Right cardiac atrium (tissue), 5 donors: ENCODE results near the gene BEST2. TPM values are rescaled to one million over a fixed set of nuclear protein-coding genes. Genes with fewer than 3 reads are reported as not detected.

Experiments
- ATAC-seq, 2 donors: fragments of 200-7000 bp; cut with Tn5 transposase; one replicate each; pipeline versions ENCODE4 v1.8.0 to v1.9.1; 2020; ENCODE audit warnings: moderate library complexity in 2 of 2, mild to moderate bottlenecking in 1 of 2
- DNase-seq, 3 donors: peaks; one replicate each; pipeline ENCODE4 v3.0.0-alpha.2; 2020
- H3K27ac ChIP-seq: one replicate; pipeline ENCODE4 v1.5.1; 2013; ENCODE audit warnings: mild to moderate bottlenecking, low read length, control low read depth, moderate library complexity
- H3K27me3 ChIP-seq: one replicate; pipeline ENCODE4 v1.6.1; 2013; ENCODE audit not compliant: control insufficient read depth, insufficient read depth
- H3K4me1 ChIP-seq: one replicate; pipeline ENCODE4 v1.6.1; 2013; ENCODE audit warnings: low read length; ENCODE audit not compliant: control insufficient read depth, insufficient read depth
- H3K4me3 ChIP-seq: one replicate; pipeline ENCODE4 v1.5.1; 2013; ENCODE audit warnings: low read length, control low read depth
- H3K9me3 ChIP-seq: one replicate; pipeline ENCODE4 v1.6.1; 2013; ENCODE audit warnings: low read length; ENCODE audit not compliant: control insufficient read depth
- WGBS: extraction: QIAGEN DNeasy Blood & Tissue Kit; methylation state at CpG from one replicate; pipeline ENCODE4 v1.1.7; 2013; 5-methylcytosine and 5-hydroxymethylcytosine counted together
- intact Hi-C, 4 donors: fragments of 100-400 bp; cut with DNase I; formaldehyde crosslinking; loops; one replicate each; pipeline versions ENCODE4 v1.11.0 to v1.14.0; 2022 to 2023
- polyA plus RNA-seq: library from polyadenylated mRNA; stranded (reverse); fragments of 200-250 nt; gene quantifications from one replicate; pipeline ENCODE4 v1.2.3, GENCODE V29; 2013
- total RNA-seq, 4 donors: library from RNA; stranded (reverse); fragmentation: NEBNext Ultra II Directional; extraction: Animal tissue kit (Norgen Biotek cat#: 25700); gene quantifications; one replicate each; pipeline ENCODE4 v1.2.1, GENCODE V29; 2021
- donor health status: healthy with polysubstance abuse.
- donor health status: DM: no; HTN: yes; CAD: no.
- donor health status: DM: no; HTN: no; CAD: no.
- donor health status: DM: no; HTN: yes; CAD: no; lungs with severe emphysema.
- donor health status: DM: yes; HTN: yes; CAD: no.

Gene BEST2
- total and polyA plus RNA-seq, 5 donors, result not detected

DNA sequence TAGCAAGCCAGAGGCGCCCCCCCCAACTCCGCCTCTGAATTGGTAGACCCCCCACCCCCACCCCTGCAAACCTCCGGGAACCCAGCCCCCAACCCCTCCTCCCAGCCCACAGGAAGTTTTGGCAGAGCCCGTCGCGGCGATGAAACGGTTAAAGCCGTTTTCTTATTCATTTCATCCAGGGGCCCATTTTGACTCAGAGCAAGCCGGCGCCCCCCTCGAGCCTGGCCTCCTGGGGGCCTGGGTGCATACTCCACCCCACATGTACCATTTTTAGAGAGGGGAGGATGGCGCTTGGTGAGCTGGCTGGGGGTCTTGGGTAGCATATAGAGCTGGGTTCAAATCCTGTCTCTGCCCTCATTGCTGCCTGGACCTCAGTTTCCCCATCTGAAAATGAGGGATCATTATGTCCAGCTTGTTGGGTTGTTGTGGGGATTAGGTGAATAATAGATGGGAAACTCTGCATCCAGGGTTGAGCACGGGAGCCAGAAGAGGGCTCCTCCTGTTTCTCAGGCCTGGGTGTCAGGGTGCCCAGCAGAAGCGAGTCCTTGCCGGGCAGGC, 31.8 kb downstream of the BEST2 start:
- H3K27me3 ChIP-seq, result no peaks in the 10 kb centered on the region
- peak overlapping the region; percentile 95 for H3K27ac ChIP-seq
- ATAC-seq, result no peak
- H3K9me3 ChIP-seq, result no peaks in the 10 kb centered on the region
- peaks cover 3% of the 10 kb centered on the region for H3K4me1 ChIP-seq
- H3K4me3 ChIP-seq, result peak overlapping the region; percentile 38
- 11% methylated on average over 16 of the region's 16 CpGs for WGBS
- no peak for DNase-seq
- intact Hi-C loops, result no loop called here

GRCh38 chr19:12783849-12784393, 32.3 kb downstream of the BEST2 start:
- ATAC-seq, result peak; percentile 10 to 38
- intact Hi-C loops, result no loop called here
- no peak overlapping the region for H3K4me3 ChIP-seq
- peaks cover 5% of the 10 kb centered on the region for H3K4me1 ChIP-seq
- 16% methylated on average over 19 of the region's 19 CpGs for WGBS
- H3K9me3 ChIP-seq, result no peaks in the 10 kb centered on the region
- peak; percentile 76 to 88 (median 87) for DNase-seq
- H3K27ac ChIP-seq, result peak overlapping the region; percentile 95
- no peaks in the 10 kb centered on the region for H3K27me3 ChIP-seq

GRCh38 chr19:12784394-12784870, 32.8 kb downstream of the BEST2 start:
- ATAC-seq (no peak), DNase-seq (peak in 1 of 3 donors; percentile 12)
- intact Hi-C loops, result no loop called here
- peak overlapping the region; percentile 77 for H3K27ac ChIP-seq
- peaks cover 5% of the 10 kb centered on the region for H3K4me1 ChIP-seq
- WGBS, result 41% methylated on average over 10 of the region's 10 CpGs
- no peaks in the 10 kb centered on the region for H3K27me3 ChIP-seq
- no peaks in the 10 kb centered on the region for H3K9me3 ChIP-seq
- no peak overlapping the region for H3K4me3 ChIP-seq

DNA sequence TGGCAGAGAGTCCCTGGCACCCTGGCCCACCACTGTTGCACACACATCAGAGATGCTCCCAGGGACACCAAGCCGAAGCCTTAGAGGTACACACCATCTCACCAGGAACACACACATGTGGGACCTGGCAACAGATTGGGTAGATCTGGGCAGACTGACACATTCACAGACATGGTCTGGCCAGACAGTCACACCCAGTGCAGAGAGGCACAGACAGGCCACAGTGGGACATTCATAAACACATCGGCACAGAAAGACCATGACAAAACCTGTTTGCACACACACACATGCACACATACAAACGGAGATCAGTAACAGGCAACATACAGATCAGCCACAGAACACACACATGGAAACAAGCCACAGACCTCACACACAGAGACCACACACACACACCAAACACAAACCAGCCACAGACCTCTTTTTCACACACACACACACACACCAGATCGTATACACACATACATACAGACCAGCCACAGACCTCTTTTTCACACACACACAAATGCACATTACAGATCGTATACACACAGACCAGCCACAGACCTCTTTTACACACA, 33.4 kb downstream of the BEST2 start:
- DNase-seq (peak in 1 of 3 donors; percentile 29), ATAC-seq (no peak)
- intact Hi-C loops, result no loop called here
- peak overlapping the region; percentile 77 for H3K27ac ChIP-seq
- H3K4me3 ChIP-seq, result no peak overlapping the region
- H3K27me3 ChIP-seq, result no peaks in the 10 kb centered on the region
- 53% methylated on average over 5 of the region's 5 CpGs for WGBS
- H3K4me1 ChIP-seq, result peaks cover 5% of the 10 kb centered on the region
- no peaks in the 10 kb centered on the region for H3K9me3 ChIP-seq

DNA sequence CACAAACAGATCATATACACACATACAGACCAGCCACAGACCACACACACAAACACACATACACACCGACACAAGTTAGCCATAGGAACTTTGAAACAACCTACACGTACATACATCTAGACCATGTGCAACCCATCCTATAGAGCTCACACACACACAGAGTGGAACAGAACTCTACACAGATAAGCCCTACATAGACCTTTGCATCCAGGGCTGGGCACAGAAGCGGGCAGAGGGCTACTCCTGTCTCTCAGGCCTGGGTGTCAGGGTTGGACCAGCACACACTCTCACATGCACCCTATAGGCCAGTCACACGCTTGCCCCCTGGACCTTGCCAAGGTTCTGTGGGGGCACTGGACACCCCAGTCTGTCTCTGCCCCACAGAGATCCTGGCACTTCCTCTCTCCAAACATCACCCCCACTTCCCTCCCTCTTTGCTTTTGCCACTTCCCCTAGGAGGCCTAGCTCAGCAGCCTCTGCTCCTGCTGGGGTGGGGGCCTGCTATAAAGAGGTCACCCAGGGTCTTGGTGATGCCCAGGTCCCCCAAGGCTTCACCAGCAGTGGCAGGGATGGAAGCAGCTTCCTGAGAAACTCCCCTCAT, 33.9 kb downstream of the BEST2 start:
- intact Hi-C loops, result no loop called here
- no peaks in the 10 kb centered on the region for H3K9me3 ChIP-seq
- peaks cover 5% of the 10 kb centered on the region for H3K4me1 ChIP-seq
- peak overlapping the region; percentile 77 for H3K27ac ChIP-seq
- ATAC-seq (no peak), DNase-seq (peak in 1 of 3 donors; percentile 61)
- H3K27me3 ChIP-seq, result no peaks in the 10 kb centered on the region
- WGBS, result 71% methylated on average over 4 of the region's 4 CpGs
- H3K4me3 ChIP-seq, result no peak overlapping the region

- Histone ChIP-seq H3K4me1 (peaks cover 5% of the 10 kb centered on the region), H3K9me3 (no peaks in the 10 kb centered on the region), H3K27ac (peak overlapping the region; percentile 77), H3K27me3 (no peaks in the 10 kb centered on the region), H3K4me3 (no peak overlapping the region)
- peak; percentile 66 to 89 (median 88) for DNase-seq
- ATAC-seq, result peak in 1 of 2 donors; percentile 0
- intact Hi-C loops, result no loop called here
- WGBS, result 52% methylated on average over 18 of the region's 18 CpGs
Measured at GRCh38 chr19:12786141-12786870, 34.7 kb downstream of the BEST2 start.

- Histone ChIP-seq H3K9me3 (no peaks in the 10 kb centered on the region), H3K4me1 (peaks cover 5% of the 10 kb centered on the region), H3K27ac (peak overlapping the region; percentile 77), H3K4me3 (no peak overlapping the region), H3K27me3 (no peaks in the 10 kb centered on the region)
- ATAC-seq (no peak), DNase-seq (no peak)
- 73% methylated on average over 3 of the region's 3 CpGs for WGBS
- intact Hi-C loops, result no loop called here
Measured at GRCh38 chr19:12786952-12787351, 35.4 kb downstream of the BEST2 start.

- Histone ChIP-seq H3K9me3 (no peaks in the 10 kb centered on the region), H3K27me3 (no peaks in the 10 kb centered on the region), H3K4me1 (peaks cover 5% of the 10 kb centered on the region), H3K4me3 (no peak overlapping the region), H3K27ac (no peak overlapping the region)
- 68% methylated on average over 10 of the region's 10 CpGs for WGBS
- intact Hi-C loops, result no loop called here
- DNase-seq (no peak), ATAC-seq (no peak)
Measured at GRCh38 chr19:12787458-12787857, 35.9 kb downstream of the BEST2 start.

GRCh38 chr19:12788042-12788681, 36.6 kb downstream of the BEST2 start:
- DNase-seq, result no peak
- no peak overlapping the region for H3K4me3 ChIP-seq
- no peak for ATAC-seq
- H3K27ac ChIP-seq, result peak overlapping the region; percentile 98
- WGBS, result 41% methylated on average over 4 of the region's 4 CpGs
- no peaks in the 10 kb centered on the region for H3K27me3 ChIP-seq
- H3K4me1 ChIP-seq, result peaks cover 5% of the 10 kb centered on the region
- no peaks in the 10 kb centered on the region for H3K9me3 ChIP-seq
- intact Hi-C loops, result no loop called here

GRCh38 chr19:12788682-12789097, 37.1 kb downstream of the BEST2 start:
- Histone ChIP-seq H3K9me3 (no peaks in the 10 kb centered on the region), H3K27me3 (no peaks in the 10 kb centered on the region), H3K27ac (peak overlapping the region; percentile 98), H3K4me3 (peak overlapping the region; percentile 8), H3K4me1 (peaks cover 5% of the 10 kb centered on the region)
- intact Hi-C loops, result no loop called here
- peak; percentile 89 to 96 (median 94) for DNase-seq
- ATAC-seq, result no peak
- 2% methylated on average over 12 of the region's 12 CpGs for WGBS
